GM10847 (cell line): ENCODE results near the gene HMOX2.

ENCODE experiments used
- POLR2A ChIP-seq: IDR thresholded peaks from 2 replicates; pipeline ENCODE4 v1.6.1; 2011; ENCODE audit not compliant: insufficient read length; ENCODE audit errors: extremely low read depth

Gene HMOX2

GRCh38 chr16:4487955-4488498 is 11.8 kb downstream of the HMOX2 start:
- no peak for TF ChIP-seq POLR2A

GRCh38 chr16:4488499-4488967 is 12.3 kb downstream of the HMOX2 start:
- no peak for TF ChIP-seq POLR2A

- no peak for TF ChIP-seq POLR2A
These were observed 12.8 kb downstream of the HMOX2 start for GRCh38 chr16:4489030-4489429.

- TF ChIP-seq POLR2A: no peak
These were observed 15.7 kb downstream of the HMOX2 start for GRCh38 chr16:4491898-4492297.

GRCh38 chr16:4494746-4495490 is 18.7 kb downstream of the HMOX2 start:
- no peak for TF ChIP-seq POLR2A

- no peak for TF ChIP-seq POLR2A
These were observed 19.6 kb downstream of the HMOX2 start for GRCh38 chr16:4495766-4496165.

GRCh38 chr16:4496305-4496704 is 20.1 kb downstream of the HMOX2 start:
- TF ChIP-seq POLR2A: no peak

- TF ChIP-seq POLR2A: no peak
These were observed 22.5 kb downstream of the HMOX2 start for GRCh38 chr16:4498546-4499195.

- TF ChIP-seq POLR2A: no peak
These were observed 23.0 kb downstream of the HMOX2 start for GRCh38 chr16:4499196-4499555.

GRCh38 chr16:4500272-4500671 is 24.1 kb downstream of the HMOX2 start:
- TF ChIP-seq POLR2A: no peak

- no peak for TF ChIP-seq POLR2A
These were observed 24.9 kb downstream of the HMOX2 start for GRCh38 chr16:4501071-4501478.

- no peak for TF ChIP-seq POLR2A
These were observed 29.4 kb downstream of the HMOX2 start for GRCh38 chr16:4505356-4506147.

- TF ChIP-seq POLR2A: no peak
These were observed 30.3 kb downstream of the HMOX2 start for GRCh38 chr16:4506450-4506849.

- no peak for TF ChIP-seq POLR2A
These were observed 31.6 kb downstream of the HMOX2 start for GRCh38 chr16:4507588-4508345.

GRCh38 chr16:4508806-4509205 is 32.6 kb downstream of the HMOX2 start:
- TF ChIP-seq POLR2A: no peak
